ENCODE results near the gene B4GALT3. TPM values are rescaled to one million over a fixed set of nuclear protein-coding genes. Genes with fewer than 3 reads are reported as not detected.

B4GALT3 gene
- total RNA-seq, 2 experiments from 2014 or later: 36.2 to 41.7 TPM

GRCh38 chr1:161159913-161160243 is 17.4 kb downstream of the B4GALT3 start:
- peaks cover 10% of the 10 kb centered on the region; the same call in 1 of the 2 replicates for H3K79me2 ChIP-seq (ENCODE audit: insufficient read depth, low read depth, low read length)

GRCh38 chr1:161159087-161159912 is 18.0 kb downstream of the B4GALT3 start, which contains the start of gene USP21:
USP21 (plus strand) TSS chr1:161159500; CDS start chr1:161160641, 1,141 bp downstream.
- Histone ChIP-seq H3K9me3 (ENCODE audit: low read length) (no peaks in the 10 kb centered on the region), H3K9me2 (ENCODE audit: insufficient read depth, low read length) (no peaks in the 10 kb centered on the region), H2AFZ (ENCODE audit: low read length) (peak within 1 kb of the TSS; percentile 82), H4K20me1 (ENCODE audit: insufficient read depth, low read length) (no peaks in the 10 kb centered on the region), H3K36me3 (ENCODE audit: insufficient read depth, low read length) (peaks cover 31% of the 10 kb centered on the region; the same call in 1 of the 2 replicates), H3K4me1 (ENCODE audit: insufficient read depth, low read length, poor library complexity, severe bottlenecking) (peaks cover 25% of the 10 kb centered on the region), H3K27ac (ENCODE audit: low read depth, low read length, poor library complexity, severe bottlenecking) (peak within 1 kb of the TSS; percentile 38), H3K4me3 (ENCODE audit: low read depth, low read length, poor library complexity, severe bottlenecking) (peak within 1 kb of the TSS; percentile 82), H3K79me2 (ENCODE audit: insufficient read depth, low read depth, low read length) (peaks cover 13% of the 10 kb centered on the region; the same call in 1 of the 2 replicates), H3K4me2 (ENCODE audit: low read length) (peak within 1 kb of the TSS; percentile 85)
- BruUV-seq (replicated peaks): no TSS peak
- POLR2A ChIA-PET: interaction anchor here (0.5 to 1.6 kb wide), 4 partner anchors 10 to 229 kb away, joined by 3 to 4 read pairs (median 3); no protein-coding TSS in a partner anchor
- intact Hi-C loops (cut with micrococcal nuclease; ENCODE audit: unreplicated experiment): loop anchor here (5.0 kb wide), 1 partner anchor 162 kb away; no protein-coding TSS in a partner anchor
- DNase-seq (ENCODE audit: low spot score): peak; percentile 95
- CTCF ChIA-PET (ENCODE audit: unreplicated experiment): no interaction called here
- TF ChIP-seq, protein P1, sequence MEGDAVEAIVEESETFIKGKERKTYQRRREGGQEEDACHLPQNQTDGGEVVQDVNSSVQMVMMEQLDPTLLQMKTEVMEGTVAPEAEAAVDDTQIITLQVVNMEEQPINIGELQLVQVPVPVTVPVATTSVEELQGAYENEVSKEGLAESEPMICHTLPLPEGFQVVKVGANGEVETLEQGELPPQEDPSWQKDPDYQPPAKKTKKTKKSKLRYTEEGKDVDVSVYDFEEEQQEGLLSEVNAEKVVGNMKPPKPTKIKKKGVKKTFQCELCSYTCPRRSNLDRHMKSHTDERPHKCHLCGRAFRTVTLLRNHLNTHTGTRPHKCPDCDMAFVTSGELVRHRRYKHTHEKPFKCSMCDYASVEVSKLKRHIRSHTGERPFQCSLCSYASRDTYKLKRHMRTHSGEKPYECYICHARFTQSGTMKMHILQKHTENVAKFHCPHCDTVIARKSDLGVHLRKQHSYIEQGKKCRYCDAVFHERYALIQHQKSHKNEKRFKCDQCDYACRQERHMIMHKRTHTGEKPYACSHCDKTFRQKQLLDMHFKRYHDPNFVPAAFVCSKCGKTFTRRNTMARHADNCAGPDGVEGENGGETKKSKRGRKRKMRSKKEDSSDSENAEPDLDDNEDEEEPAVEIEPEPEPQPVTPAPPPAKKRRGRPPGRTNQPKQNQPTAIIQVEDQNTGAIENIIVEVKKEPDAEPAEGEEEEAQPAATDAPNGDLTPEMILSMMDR (conservative IDR thresholded peaks at IDR 0.05; ENCODE audit: low read length): peak; percentile 38; the same call in 1 of the 2 replicates
- no peak for TF ChIP-seq EZH2phosphoT487 (IDR thresholded peaks at IDR 0.05; ENCODE audit: borderline replicate concordance, low read depth, low read length)

More at GRCh38 chr1:161159913-161160243, 17.4 kb downstream of the B4GALT3 start:
- H4K20me1 ChIP-seq (ENCODE audit: insufficient read depth, low read length): no peaks in the 10 kb centered on the region
- no peak for TF ChIP-seq EZH2phosphoT487 (IDR thresholded peaks at IDR 0.05; ENCODE audit: borderline replicate concordance, low read depth, low read length)
- TF ChIP-seq, protein P1 (conservative IDR thresholded peaks at IDR 0.05; ENCODE audit: low read length): no peak
- CTCF ChIA-PET (ENCODE audit: unreplicated experiment): no interaction called here
- peaks cover 22% of the 10 kb centered on the region for H3K4me1 ChIP-seq (ENCODE audit: insufficient read depth, low read length, poor library complexity, severe bottlenecking)
- H2AFZ ChIP-seq (ENCODE audit: low read length): peak overlapping the region; percentile 82
- no peaks in the 10 kb centered on the region for H3K9me3 ChIP-seq (ENCODE audit: low read length)
- peak overlapping the region; percentile 38 for H3K27ac ChIP-seq (ENCODE audit: low read depth, low read length, poor library complexity, severe bottlenecking)
- intact Hi-C loops (cut with micrococcal nuclease; ENCODE audit: unreplicated experiment): loop anchor here (5.0 kb wide), 1 partner anchor 163 kb away; no protein-coding TSS in a partner anchor
- peak overlapping the region; percentile 82 for H3K4me3 ChIP-seq (ENCODE audit: low read depth, low read length, poor library complexity, severe bottlenecking)
- peaks cover 37% of the 10 kb centered on the region; the same call in 1 of the 2 replicates for H3K36me3 ChIP-seq (ENCODE audit: insufficient read depth, low read length)
- BruUV-seq (replicated peaks): no TSS peak
- POLR2A ChIA-PET: no interaction called here
- no peak for DNase-seq (ENCODE audit: low spot score)
- peak overlapping the region; percentile 85 for H3K4me2 ChIP-seq (ENCODE audit: low read length)
- no peaks in the 10 kb centered on the region for H3K9me2 ChIP-seq (ENCODE audit: insufficient read depth, low read length)

Measured in OCI-LY7 (cell line).